Keratinocyte (primary cell): ENCODE data around the gene APBB1.

ENCODE experiments used
- EZH2 ChIP-seq: IDR thresholded peaks from one replicate; pipeline ENCODE4 v1.6.1; 2012; ENCODE audit warnings: inconsistent platforms, mild to moderate bottlenecking, low read length, moderate library complexity
- TF ChIP-seq, protein P1 (sequence below), 3 experiments: IDR thresholded peaks in 1 of 3; conservative IDR thresholded peaks in 1 of 3; optimal IDR thresholded peaks in 1 of 3; 2 replicates in 2 of 3; 3 replicates in 1 of 3; pipeline versions ENCODE3 to v1.5.1; 2011; ENCODE audit warnings: low read length in 3 of 3, mild to moderate bottlenecking in 3 of 3, moderate library complexity in 2 of 3, control low read depth in 1 of 3, inconsistent platforms in 1 of 3; ENCODE audit not compliant: insufficient read depth in 2 of 3; ENCODE audit errors: extremely low read depth in 1 of 3

DNA sequence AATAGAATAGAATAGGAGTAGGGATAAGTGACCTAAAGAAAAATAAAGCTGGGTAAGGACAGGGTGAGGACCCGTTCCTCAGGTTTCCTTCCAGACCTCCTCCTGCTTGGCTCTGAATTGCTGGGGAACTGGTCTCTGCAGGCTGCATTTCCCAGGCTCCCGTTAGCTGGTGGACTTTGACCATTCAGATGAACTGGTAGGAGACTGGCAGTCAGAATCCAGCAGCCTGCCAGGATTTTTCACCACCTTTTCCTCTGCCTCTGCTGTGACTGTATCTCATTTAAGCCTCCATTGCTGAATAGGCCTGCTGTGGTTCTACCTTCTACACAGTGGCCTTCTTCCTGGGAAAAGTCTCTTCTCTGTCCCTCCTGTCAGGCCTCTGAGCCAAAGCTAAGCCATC, 53.2 kb downstream of the APBB1 start:
- TF ChIP-seq, protein P1, sequence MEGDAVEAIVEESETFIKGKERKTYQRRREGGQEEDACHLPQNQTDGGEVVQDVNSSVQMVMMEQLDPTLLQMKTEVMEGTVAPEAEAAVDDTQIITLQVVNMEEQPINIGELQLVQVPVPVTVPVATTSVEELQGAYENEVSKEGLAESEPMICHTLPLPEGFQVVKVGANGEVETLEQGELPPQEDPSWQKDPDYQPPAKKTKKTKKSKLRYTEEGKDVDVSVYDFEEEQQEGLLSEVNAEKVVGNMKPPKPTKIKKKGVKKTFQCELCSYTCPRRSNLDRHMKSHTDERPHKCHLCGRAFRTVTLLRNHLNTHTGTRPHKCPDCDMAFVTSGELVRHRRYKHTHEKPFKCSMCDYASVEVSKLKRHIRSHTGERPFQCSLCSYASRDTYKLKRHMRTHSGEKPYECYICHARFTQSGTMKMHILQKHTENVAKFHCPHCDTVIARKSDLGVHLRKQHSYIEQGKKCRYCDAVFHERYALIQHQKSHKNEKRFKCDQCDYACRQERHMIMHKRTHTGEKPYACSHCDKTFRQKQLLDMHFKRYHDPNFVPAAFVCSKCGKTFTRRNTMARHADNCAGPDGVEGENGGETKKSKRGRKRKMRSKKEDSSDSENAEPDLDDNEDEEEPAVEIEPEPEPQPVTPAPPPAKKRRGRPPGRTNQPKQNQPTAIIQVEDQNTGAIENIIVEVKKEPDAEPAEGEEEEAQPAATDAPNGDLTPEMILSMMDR (optimal IDR thresholded peaks at IDR 0.05 in 1 of 3, IDR thresholded peaks at IDR 0.05 in 1 of 3, conservative IDR thresholded peaks at IDR 0.05 in 1 of 3; ENCODE audit: extremely low read depth in 1 of 3, insufficient read depth in 2 of 3, low read length in 3 of 3) = no peak
- TF ChIP-seq EZH2 = no peak
